ENCODE measurements around the gene ICAM4.
"Not testable (repeated sequence)": the region's sequence is repeated elsewhere in the genome, so short reads cannot be mapped to it uniquely, and the experiment has no call there.

Gene ICAM4

DNA sequence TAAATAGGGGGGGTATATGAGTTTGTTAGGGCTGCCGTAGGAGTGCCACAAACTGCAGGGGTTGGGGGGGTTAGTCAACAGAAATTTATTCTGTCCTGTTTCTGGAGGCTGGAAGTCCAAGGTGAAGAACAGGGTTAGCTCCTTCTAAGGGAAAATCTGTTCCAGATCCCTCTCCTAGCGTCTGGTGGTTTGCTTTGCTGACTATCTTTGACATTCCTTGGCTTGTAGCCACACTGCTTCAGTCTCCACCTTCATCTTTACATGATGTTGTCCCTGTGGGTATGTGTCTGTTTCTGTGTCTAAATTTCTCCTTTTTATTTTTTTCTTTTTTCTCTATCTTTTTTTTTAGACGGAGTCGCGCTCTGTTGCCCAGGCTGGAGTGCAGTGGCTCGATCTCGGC, 24.0 kb upstream of the ICAM4 start:
- no peak for DNase-seq
- in situ Hi-C loops (cut with MboI; ENCODE audit: low pct_unique_long_range_greater_than_20kb, low sequenced_read_pairs) = loop anchor here (10.0 kb wide), 1 partner anchor 132 kb away; no protein-coding TSS in a partner anchor

DNA sequence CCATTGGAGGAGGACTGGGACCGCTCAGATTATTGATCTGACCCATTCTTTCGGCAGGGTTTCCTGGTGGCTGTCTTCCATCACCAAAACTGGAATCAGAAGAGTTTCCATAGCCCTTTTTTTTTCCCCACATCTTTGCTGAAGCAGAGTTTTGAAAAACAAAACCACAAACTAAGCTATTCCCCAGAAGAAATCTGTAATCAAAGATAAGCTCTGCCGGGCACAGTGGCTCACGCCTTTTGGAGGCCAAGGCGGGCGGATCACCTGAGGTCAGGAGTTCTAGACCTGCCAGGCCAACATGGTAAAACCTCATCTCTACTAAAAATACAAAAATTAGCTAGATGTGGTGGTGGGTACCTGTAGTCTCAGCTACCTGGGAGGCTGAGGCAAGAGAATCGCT, 20.0 kb upstream of the ICAM4 start:
- in situ Hi-C loops (cut with MboI; ENCODE audit: low pct_unique_long_range_greater_than_20kb, low sequenced_read_pairs) = loop anchor here (10.0 kb wide), 1 partner anchor 128 kb away; no protein-coding TSS in a partner anchor
- no peak for DNase-seq

GRCh38 chr19:10268071-10268470, 18.7 kb upstream of the ICAM4 start:
- no peak for DNase-seq
- in situ Hi-C loops (cut with MboI; ENCODE audit: low pct_unique_long_range_greater_than_20kb, low sequenced_read_pairs) = loop anchor here (10.0 kb wide), 1 partner anchor 127 kb away; no protein-coding TSS in a partner anchor

GRCh38 chr19:10269333-10270179, 17.2 kb upstream of the ICAM4 start:
- in situ Hi-C loops (cut with MboI; ENCODE audit: low pct_unique_long_range_greater_than_20kb, low sequenced_read_pairs) = loop anchor here (10.0 kb wide), 1 partner anchor 125 kb away; no protein-coding TSS in a partner anchor
- DNase-seq = peak; percentile 90

DNA sequence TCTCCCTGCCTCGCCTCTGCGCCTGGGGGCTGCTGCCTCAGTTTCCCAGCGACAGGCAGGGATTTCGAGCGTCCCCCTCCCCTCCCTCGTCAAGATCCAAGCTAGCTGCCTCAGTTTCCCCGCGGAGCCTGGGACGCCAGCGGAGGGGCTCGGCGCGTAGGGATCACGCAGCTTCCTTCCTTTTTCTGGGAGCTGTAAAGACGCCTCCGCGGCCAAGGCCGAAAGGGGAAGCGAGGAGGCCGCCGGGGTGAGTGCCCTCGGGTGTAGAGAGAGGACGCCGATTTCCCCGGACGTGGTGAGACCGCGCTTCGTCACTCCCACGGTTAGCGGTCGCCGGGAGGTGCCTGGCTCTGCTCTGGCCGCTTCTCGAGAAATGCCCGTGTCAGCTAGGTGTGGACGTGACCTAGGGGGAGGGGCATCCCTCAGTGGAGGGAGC, 16.6 kb upstream of the ICAM4 start:
- DNase-seq = peak; percentile 87
- in situ Hi-C loops (cut with MboI; ENCODE audit: low pct_unique_long_range_greater_than_20kb, low sequenced_read_pairs) = no loop called here

DNA sequence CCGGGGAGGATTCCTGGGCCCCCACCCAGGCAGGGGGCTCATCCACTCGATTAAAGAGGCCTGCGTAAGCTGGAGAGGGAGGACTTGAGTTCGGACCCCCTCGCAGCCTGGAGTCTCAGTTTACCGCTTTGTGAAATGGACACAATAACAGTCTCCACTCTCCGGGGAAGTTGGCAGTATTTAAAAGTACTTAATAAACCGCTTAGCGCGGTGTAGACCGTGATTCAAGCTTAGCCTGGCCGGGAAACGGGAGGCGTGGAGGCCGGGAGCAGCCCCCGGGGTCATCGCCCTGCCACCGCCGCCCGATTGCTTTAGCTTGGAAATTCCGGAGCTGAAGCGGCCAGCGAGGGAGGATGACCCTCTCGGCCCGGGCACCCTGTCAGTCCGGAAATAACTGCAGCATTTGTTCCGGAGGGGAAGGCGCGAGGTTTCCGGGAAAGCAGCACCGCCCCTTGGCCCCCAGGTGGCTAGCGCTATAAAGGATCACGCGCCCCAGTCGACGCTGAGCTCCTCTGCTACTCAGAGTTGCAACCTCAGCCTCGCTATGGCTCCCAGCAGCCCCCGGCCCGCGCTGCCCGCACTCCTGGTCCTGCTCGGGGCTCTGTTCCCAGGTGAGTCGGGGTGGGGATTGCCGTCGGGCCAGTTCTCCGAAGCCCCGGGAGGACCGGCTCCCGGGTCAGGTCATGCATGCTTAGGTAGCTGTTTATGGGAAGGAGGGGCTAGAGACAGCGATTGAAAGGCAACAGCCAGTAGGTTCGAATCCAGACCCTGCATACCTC, 15.9 kb upstream of the ICAM4 start, which contains the start of gene ICAM1:
Gene ICAM1, plus strand, starts transcription at position 505 of the 779 bp plus-strand sequence. Its CDS starts 40 bp downstream, at position 545.
- in situ Hi-C loops (cut with MboI; ENCODE audit: low pct_unique_long_range_greater_than_20kb, low sequenced_read_pairs) = no loop called here
- DNase-seq = peak; percentile 82

GRCh38 chr19:10271543-10272086, 15.1 kb upstream of the ICAM4 start:
- no peak for DNase-seq
- in situ Hi-C loops (cut with MboI; ENCODE audit: low pct_unique_long_range_greater_than_20kb, low sequenced_read_pairs) = no loop called here

- in situ Hi-C loops (cut with MboI; ENCODE audit: low pct_unique_long_range_greater_than_20kb, low sequenced_read_pairs) = no loop called here
- DNase-seq = no peak
Observed at GRCh38 chr19:10274589-10274988, 12.2 kb upstream of the ICAM4 start.

GRCh38 chr19:10277795-10278589, 8.8 kb upstream of the ICAM4 start:
- in situ Hi-C loops (cut with MboI; ENCODE audit: low pct_unique_long_range_greater_than_20kb, low sequenced_read_pairs) = no loop called here
- no peak for DNase-seq

GRCh38 chr19:10278935-10279334, 7.8 kb upstream of the ICAM4 start:
- no peak for DNase-seq
- in situ Hi-C loops (cut with MboI; ENCODE audit: low pct_unique_long_range_greater_than_20kb, low sequenced_read_pairs) = no loop called here

GRCh38 chr19:10279737-10280442, 6.9 kb upstream of the ICAM4 start:
- in situ Hi-C loops (cut with MboI; ENCODE audit: low pct_unique_long_range_greater_than_20kb, low sequenced_read_pairs) = no loop called here
- no peak for DNase-seq

DNA sequence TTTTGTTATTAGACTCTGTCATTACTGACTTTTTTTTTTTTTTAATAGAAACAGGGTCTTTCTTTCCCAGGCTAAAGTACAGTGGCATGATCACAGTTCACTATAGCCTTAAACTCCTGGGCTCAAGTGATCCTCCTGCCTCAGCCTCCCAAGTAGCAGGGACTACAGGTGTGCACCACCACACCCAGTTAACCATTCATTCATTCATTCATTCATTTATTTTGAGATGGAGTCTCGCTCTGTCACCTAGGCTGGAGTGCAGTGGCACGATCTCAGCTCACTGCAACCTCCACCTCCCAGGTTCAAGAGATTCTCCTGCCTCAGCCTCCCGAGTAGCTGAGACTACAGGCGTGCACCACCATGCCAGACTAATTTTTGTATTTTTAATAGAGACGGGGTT, 4.7 kb upstream of the ICAM4 start:
- in situ Hi-C loops (cut with MboI; ENCODE audit: low pct_unique_long_range_greater_than_20kb, low sequenced_read_pairs) = not testable (repeated sequence)

DNA sequence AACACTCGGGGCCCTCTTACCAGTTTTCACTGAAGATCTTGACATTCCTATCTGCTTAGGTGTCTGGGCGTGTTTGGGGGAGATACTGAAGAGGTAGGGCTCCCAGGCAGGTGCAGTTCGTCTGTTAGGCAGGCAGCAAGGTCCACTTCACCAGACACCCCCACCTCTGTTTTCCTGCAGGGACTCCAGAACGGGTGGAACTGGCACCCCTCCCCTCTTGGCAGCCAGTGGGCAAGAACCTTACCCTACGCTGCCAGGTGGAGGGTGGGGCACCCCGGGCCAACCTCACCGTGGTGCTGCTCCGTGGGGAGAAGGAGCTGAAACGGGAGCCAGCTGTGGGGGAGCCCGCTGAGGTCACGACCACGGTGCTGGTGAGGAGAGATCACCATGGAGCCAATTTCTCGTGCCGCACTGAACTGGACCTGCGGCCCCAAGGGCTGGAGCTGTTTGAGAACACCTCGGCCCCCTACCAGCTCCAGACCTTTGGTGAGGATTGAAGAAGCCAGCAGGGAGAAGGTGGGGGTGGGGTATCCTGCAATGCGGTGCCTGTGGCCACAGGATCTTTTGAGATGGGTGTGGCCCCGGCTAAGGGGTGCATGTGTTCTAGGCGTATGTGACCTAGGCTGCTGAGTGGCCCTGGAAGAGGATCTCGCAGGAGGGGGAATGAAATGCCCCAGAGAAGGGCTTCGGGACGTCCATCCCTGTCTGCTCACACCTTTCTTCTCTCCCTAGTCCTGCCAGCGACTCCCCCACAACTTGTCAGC, 3.3 kb upstream of the ICAM4 start:
- no peak for DNase-seq
- in situ Hi-C loops (cut with MboI; ENCODE audit: low pct_unique_long_range_greater_than_20kb, low sequenced_read_pairs) = no loop called here

More for the DNA sequence above, 4.7 kb upstream of the ICAM4 start:
- not testable (repeated sequence) for DNase-seq

DNA sequence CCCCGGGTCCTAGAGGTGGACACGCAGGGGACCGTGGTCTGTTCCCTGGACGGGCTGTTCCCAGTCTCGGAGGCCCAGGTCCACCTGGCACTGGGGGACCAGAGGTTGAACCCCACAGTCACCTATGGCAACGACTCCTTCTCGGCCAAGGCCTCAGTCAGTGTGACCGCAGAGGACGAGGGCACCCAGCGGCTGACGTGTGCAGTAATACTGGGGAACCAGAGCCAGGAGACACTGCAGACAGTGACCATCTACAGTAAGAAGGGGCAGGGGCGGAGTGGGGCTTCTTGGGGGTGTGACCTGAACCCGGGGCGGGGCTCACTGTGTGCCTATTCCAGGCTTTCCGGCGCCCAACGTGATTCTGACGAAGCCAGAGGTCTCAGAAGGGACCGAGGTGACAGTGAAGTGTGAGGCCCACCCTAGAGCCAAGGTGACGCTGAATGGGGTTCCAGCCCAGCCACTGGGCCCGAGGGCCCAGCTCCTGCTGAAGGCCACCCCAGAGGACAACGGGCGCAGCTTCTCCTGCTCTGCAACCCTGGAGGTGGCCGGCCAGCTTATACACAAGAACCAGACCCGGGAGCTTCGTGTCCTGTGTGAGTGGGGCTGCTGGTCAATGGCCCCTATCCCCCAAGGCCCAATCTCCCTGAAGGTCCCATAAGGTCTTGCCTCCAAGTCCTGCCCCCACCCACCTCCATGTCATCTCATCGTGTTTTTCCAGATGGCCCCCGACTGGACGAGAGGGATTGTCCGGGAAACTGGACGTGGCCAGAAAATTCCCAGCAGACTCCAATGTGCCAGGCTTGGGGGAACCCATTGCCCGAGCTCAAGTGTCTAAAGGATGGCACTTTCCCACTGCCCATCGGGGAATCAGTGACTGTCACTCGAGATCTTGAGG, 2.4 kb upstream of the ICAM4 start:
- no peak for DNase-seq
- in situ Hi-C loops (cut with MboI; ENCODE audit: low pct_unique_long_range_greater_than_20kb, low sequenced_read_pairs) = no loop called here

DNA sequence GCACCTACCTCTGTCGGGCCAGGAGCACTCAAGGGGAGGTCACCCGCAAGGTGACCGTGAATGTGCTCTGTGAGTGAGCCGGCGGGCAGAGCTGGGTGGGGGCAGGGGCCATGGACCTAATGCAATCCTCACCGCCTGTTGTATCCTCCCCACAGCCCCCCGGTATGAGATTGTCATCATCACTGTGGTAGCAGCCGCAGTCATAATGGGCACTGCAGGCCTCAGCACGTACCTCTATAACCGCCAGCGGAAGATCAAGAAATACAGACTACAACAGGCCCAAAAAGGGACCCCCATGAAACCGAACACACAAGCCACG, 1.8 kb upstream of the ICAM4 start:
- no peak for DNase-seq
- in situ Hi-C loops (cut with MboI; ENCODE audit: low pct_unique_long_range_greater_than_20kb, low sequenced_read_pairs) = no loop called here

DNA sequence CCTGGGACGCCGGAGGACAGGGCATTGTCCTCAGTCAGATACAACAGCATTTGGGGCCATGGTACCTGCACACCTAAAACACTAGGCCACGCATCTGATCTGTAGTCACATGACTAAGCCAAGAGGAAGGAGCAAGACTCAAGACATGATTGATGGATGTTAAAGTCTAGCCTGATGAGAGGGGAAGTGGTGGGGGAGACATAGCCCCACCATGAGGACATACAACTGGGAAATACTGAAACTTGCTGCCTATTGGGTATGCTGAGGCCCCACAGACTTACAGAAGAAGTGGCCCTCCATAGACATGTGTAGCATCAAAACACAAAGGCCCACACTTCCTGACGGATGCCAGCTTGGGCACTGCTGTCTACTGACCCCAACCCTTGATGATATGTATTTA, 1.4 kb upstream of the ICAM4 start:
- peak; percentile 40 for DNase-seq
- in situ Hi-C loops (cut with MboI; ENCODE audit: low pct_unique_long_range_greater_than_20kb, low sequenced_read_pairs) = no loop called here

GRCh38 chr19:10288662-10289166, 2.0 kb downstream of the ICAM4 start:
- DNase-seq = peak; percentile 87
- in situ Hi-C loops (cut with MboI; ENCODE audit: low pct_unique_long_range_greater_than_20kb, low sequenced_read_pairs) = no loop called here

All from KBM-7 (cell line).